Osteoblast (primary cell): Measurements from ENCODE around the gene IRS4. TPM values are rescaled to one million over a fixed set of nuclear protein-coding genes. Genes with fewer than 3 reads are reported as not detected.
A peak's percentile ranks its signal among the peaks of the same experiment; 100 is the strongest.

ENCODE experiments used
- DNase-seq: peaks from one replicate; pipeline ENCODE4 v3.0.0; 2011; ENCODE audit warnings: low spot score, mixed read lengths; ENCODE audit not compliant: insufficient read length; ENCODE audit errors: missing footprints
- H2AFZ ChIP-seq: 2 replicates; pipeline ENCODE4 v1.6.0; 2011; ENCODE audit warnings: mild to moderate bottlenecking, low read length
- H3K27ac ChIP-seq: 2 replicates; pipeline ENCODE4 v1.5.1; 2011; ENCODE audit warnings: mild to moderate bottlenecking, low read depth, low read length, moderate library complexity
- H3K27me3 ChIP-seq: 2 replicates; pipeline ENCODE4 v1.6.0; 2012; ENCODE audit warnings: mild to moderate bottlenecking, control low read depth, inconsistent platforms, low read length, moderate library complexity; ENCODE audit not compliant: insufficient read depth
- H3K36me3 ChIP-seq: 2 replicates; pipeline ENCODE4 v1.5.1; 2011; ENCODE audit warnings: mild to moderate bottlenecking, low read length, control low read depth, moderate library complexity; ENCODE audit not compliant: insufficient read depth
- H3K4me1 ChIP-seq: 2 replicates; pipeline ENCODE4 v1.5.1; 2011; ENCODE audit warnings: mild to moderate bottlenecking, low read length, control low read depth, moderate library complexity; ENCODE audit not compliant: insufficient read depth
- H3K4me2 ChIP-seq: 2 replicates; pipeline ENCODE4 v1.6.0; 2011; ENCODE audit warnings: mild to moderate bottlenecking, low read length; ENCODE audit not compliant: insufficient read depth
- H3K4me3 ChIP-seq: fragments of 200-600 bp; sonication (generic); 3 replicates; pipeline ENCODE4 v1.5.1; 2012; ENCODE audit warnings: mild to moderate bottlenecking, low read length, inconsistent platforms; ENCODE audit not compliant: insufficient read depth
- H3K79me2 ChIP-seq: 2 replicates; pipeline ENCODE4 v1.6.0; 2012; ENCODE audit warnings: mild to moderate bottlenecking, low read length, control low read depth, inconsistent platforms; ENCODE audit not compliant: insufficient read depth
- H3K9me3 ChIP-seq: 2 replicates; pipeline ENCODE4 v1.5.1; 2011; ENCODE audit warnings: low read depth, low read length, control low read depth
- H4K20me1 ChIP-seq: 2 replicates; pipeline ENCODE4 v1.6.0; 2012; ENCODE audit warnings: mild to moderate bottlenecking, low read length, control low read depth; ENCODE audit not compliant: insufficient read depth
- total RNA-seq: library from RNA; depleted of rRNA; stranded (reverse); fragments of >200 nt; gene quantifications from 2 replicates; pipeline ENCODE4 v1.2.3, GENCODE V29; 2012
- TF ChIP-seq, protein P1 (sequence below): IDR thresholded peaks from 2 replicates; pipeline ENCODE4 v1.5.1; 2011; ENCODE audit warnings: mild to moderate bottlenecking, low read depth, low read length, moderate library complexity; ENCODE audit errors: extremely low read depth

The IRS4 gene
- total RNA-seq, 1 donor: not detected

GRCh38 chrX:108732630-108733321 is 3.6 kb downstream of the IRS4 start:
- no peaks in the 10 kb centered on the region for H3K9me3 ChIP-seq
- H3K79me2 ChIP-seq: no peaks in the 10 kb centered on the region
- peaks cover 37% of the 10 kb centered on the region for H3K27me3 ChIP-seq
- H3K36me3 ChIP-seq: no peaks in the 10 kb centered on the region
- DNase-seq: peak; percentile 84
- no peak overlapping the region for H3K4me3 ChIP-seq
- no peak overlapping the region for H3K4me2 ChIP-seq
- no peaks in the 10 kb centered on the region for H3K4me1 ChIP-seq
- no peak overlapping the region for H2AFZ ChIP-seq
- H3K27ac ChIP-seq: no peak overlapping the region
- H4K20me1 ChIP-seq: no peaks in the 10 kb centered on the region
- TF ChIP-seq, protein P1, sequence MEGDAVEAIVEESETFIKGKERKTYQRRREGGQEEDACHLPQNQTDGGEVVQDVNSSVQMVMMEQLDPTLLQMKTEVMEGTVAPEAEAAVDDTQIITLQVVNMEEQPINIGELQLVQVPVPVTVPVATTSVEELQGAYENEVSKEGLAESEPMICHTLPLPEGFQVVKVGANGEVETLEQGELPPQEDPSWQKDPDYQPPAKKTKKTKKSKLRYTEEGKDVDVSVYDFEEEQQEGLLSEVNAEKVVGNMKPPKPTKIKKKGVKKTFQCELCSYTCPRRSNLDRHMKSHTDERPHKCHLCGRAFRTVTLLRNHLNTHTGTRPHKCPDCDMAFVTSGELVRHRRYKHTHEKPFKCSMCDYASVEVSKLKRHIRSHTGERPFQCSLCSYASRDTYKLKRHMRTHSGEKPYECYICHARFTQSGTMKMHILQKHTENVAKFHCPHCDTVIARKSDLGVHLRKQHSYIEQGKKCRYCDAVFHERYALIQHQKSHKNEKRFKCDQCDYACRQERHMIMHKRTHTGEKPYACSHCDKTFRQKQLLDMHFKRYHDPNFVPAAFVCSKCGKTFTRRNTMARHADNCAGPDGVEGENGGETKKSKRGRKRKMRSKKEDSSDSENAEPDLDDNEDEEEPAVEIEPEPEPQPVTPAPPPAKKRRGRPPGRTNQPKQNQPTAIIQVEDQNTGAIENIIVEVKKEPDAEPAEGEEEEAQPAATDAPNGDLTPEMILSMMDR: no peak

DNA sequence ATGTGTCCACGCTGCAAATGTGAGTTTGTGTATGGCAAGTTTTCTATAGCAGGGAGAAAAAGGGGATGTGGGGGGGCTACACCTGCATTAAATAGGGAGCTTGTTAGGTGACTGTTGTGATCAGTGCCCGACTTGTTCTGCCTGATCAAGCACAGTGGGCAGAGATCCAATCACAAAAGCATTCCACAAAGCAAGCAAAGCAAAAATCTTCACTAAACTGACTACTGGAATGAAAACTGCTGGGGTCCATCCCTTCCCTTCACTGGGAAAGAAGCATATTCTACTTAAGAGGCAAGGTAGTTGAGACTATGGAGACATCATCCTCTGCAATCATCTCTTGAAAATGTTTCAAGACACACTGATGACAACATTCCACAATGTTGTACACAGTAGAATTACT is 5.2 kb downstream of the IRS4 start:
- H3K9me3 ChIP-seq: no peaks in the 10 kb centered on the region
- TF ChIP-seq, protein P1: no peak
- H3K27me3 ChIP-seq: peaks cover 35% of the 10 kb centered on the region
- no peak overlapping the region for H3K27ac ChIP-seq
- no peak overlapping the region for H3K4me3 ChIP-seq
- H3K36me3 ChIP-seq: no peaks in the 10 kb centered on the region
- no peaks in the 10 kb centered on the region for H3K4me1 ChIP-seq
- H4K20me1 ChIP-seq: no peaks in the 10 kb centered on the region
- DNase-seq: no peak
- no peaks in the 10 kb centered on the region for H3K79me2 ChIP-seq
- H2AFZ ChIP-seq: no peak overlapping the region
- no peak overlapping the region for H3K4me2 ChIP-seq

DNA sequence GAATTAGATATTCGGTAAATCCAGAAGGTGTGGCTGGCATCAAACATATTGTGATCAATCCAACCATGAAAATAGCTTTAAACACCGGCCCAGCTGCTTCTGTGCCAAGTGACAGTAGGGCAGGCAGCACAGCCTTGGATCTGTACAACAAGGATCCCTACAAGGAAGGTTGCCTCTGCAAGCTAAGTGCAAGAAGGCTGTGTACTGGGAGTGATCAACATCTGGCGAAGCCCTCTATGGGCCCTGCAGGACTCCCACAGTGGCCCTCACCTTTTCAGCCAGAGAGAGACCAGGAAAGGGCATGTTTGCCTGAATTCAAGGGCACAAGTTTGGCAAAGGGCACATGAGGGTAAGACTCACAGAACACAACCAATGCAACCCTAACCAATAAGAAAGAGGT is 9.6 kb downstream of the IRS4 start:
- Histone ChIP-seq H3K4me1 (no peaks in the 10 kb centered on the region), H3K4me2 (no peak overlapping the region), H3K27me3 (peaks cover 32% of the 10 kb centered on the region), H2AFZ (no peak overlapping the region), H3K36me3 (no peaks in the 10 kb centered on the region), H3K27ac (no peak overlapping the region), H4K20me1 (no peaks in the 10 kb centered on the region), H3K79me2 (no peaks in the 10 kb centered on the region), H3K4me3 (no peak overlapping the region), H3K9me3 (no peaks in the 10 kb centered on the region)
- no peak for DNase-seq
- TF ChIP-seq, protein P1: no peak

DNA sequence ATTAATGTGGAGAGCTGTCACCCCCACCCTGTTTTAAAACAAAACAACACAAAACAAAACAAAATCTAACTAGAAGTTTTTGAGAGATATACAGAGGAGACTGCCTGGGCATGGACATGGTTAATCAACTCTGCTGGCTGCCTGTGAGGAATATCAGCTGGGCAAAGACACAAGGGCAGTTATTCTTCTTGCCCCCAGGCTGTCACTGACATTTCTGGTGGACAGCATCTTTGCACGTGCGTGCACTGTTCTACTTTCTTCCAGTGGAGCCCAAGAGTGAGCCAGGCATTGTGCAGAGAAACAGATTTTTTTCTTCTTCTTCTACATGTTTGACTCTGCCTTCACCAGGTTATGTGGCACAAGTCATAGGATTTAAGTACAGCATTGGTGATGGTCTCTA is 13.8 kb downstream of the IRS4 start:
- no peak overlapping the region for H3K4me2 ChIP-seq
- no peaks in the 10 kb centered on the region for H3K36me3 ChIP-seq
- no peaks in the 10 kb centered on the region for H3K79me2 ChIP-seq
- H4K20me1 ChIP-seq: no peaks in the 10 kb centered on the region
- H3K27ac ChIP-seq: no peak overlapping the region
- TF ChIP-seq, protein P1: no peak
- H3K27me3 ChIP-seq: peaks cover 20% of the 10 kb centered on the region
- no peak overlapping the region for H3K4me3 ChIP-seq
- DNase-seq: no peak
- H3K4me1 ChIP-seq: no peaks in the 10 kb centered on the region
- no peaks in the 10 kb centered on the region for H3K9me3 ChIP-seq
- H2AFZ ChIP-seq: no peak overlapping the region
